IMR-90 (cell line): ENCODE measurements around the gene SYPL2. TPM values are rescaled to one million over a fixed set of nuclear protein-coding genes. Genes with fewer than 3 reads are reported as not detected.

Experiments
- ATAC-seq: fragments of 200-7000 bp; cut with Tn5 transposase; 2 replicates; pipeline ENCODE4 v1.9.1; 2020; ENCODE audit warnings: low read depth, mild to moderate bottlenecking, moderate library complexity
- BruUV-seq: library from RNA; stranded (reverse); fragments of 400-500 nt; replicated peaks from 2 replicates; lab custom pipeline; 2021; lab: Mats Ljungman, UMichigan
- CTCF ChIA-PET: fragments of 300-600 bp; formaldehyde crosslinking; extraction: SDS; loops from one replicate; lab custom pipeline; 2021; ENCODE audit warnings: antibody characterized with exemption; lab: Yijun Ruan, JAX
- POLR2A ChIA-PET: fragments of 300-600 bp; sonication (Branson Sonifier 250); formaldehyde crosslinking; loops from one replicate; lab custom pipeline; 2022; ENCODE audit warnings: antibody characterized with exemption; ENCODE audit not compliant: unreplicated experiment; lab: Charles Lee
- DNase-seq: peaks from one replicate; pipeline ENCODE4 v3.0.0; 2013
- H2AFZ ChIP-seq: replicated peaks from 2 replicates; pipeline ENCODE3; 2013; ENCODE audit warnings: low read length, mild to moderate bottlenecking; ENCODE audit not compliant: poor library complexity
- H2AK5ac ChIP-seq: 2 replicates; pipeline ENCODE4 v1.6.1; 2013; ENCODE audit warnings: low read depth, low read length, inconsistent platforms
- H2AK9ac ChIP-seq: replicated peaks from 2 replicates; pipeline ENCODE3; 2013; ENCODE audit warnings: mild to moderate bottlenecking, low read depth, low read length, moderate library complexity; ENCODE audit not compliant: poor library complexity
- H2BK120ac ChIP-seq: 2 replicates; pipeline ENCODE4 v1.6.1; 2013; ENCODE audit warnings: low read depth, low read length, inconsistent platforms
- H2BK15ac ChIP-seq: 3 replicates; pipeline ENCODE4 v1.6.1; 2013; ENCODE audit warnings: low read depth, low read length, inconsistent platforms
- H2BK20ac ChIP-seq: 2 replicates; pipeline ENCODE4 v1.6.1; 2013; ENCODE audit warnings: low read depth, mild to moderate bottlenecking, inconsistent platforms, low read length, moderate library complexity
- H2BK5ac ChIP-seq: 2 replicates; pipeline ENCODE4 v1.6.1; 2013; ENCODE audit warnings: mild to moderate bottlenecking, low read depth, low read length, inconsistent platforms; ENCODE audit not compliant: poor library complexity, severe bottlenecking
- H3K14ac ChIP-seq: replicated peaks from 2 replicates; pipeline ENCODE4 v1.6.1; 2013; ENCODE audit warnings: low read depth, low read length, inconsistent platforms
- H3K18ac ChIP-seq: 2 replicates; pipeline ENCODE4 v1.6.1; 2013; ENCODE audit warnings: low read depth, low read length, control low read depth
- H3K23ac ChIP-seq: 2 replicates; pipeline ENCODE4 v1.6.1; 2013; ENCODE audit warnings: low read depth, low read length, inconsistent platforms
- H3K27ac ChIP-seq: 2 replicates; pipeline ENCODE4 v1.5.1; 2013; ENCODE audit warnings: mild to moderate bottlenecking, control low read depth, low read length; ENCODE audit not compliant: insufficient read depth
- H3K27me3 ChIP-seq: 2 replicates; pipeline ENCODE4 v1.6.1; 2013; ENCODE audit warnings: low read length; ENCODE audit not compliant: control insufficient read depth, insufficient read depth
- H3K36me3 ChIP-seq: 2 replicates; pipeline ENCODE4 v1.6.1; 2013; ENCODE audit warnings: low read length, mixed read lengths; ENCODE audit not compliant: control insufficient read depth, insufficient read depth
- H3K4ac ChIP-seq: 2 replicates; pipeline ENCODE4 v1.6.1; 2013; ENCODE audit warnings: low read depth, low read length, inconsistent platforms
- H3K4me1 ChIP-seq: 2 replicates; pipeline ENCODE4 v1.6.1; 2013; ENCODE audit warnings: low read length, mixed read lengths; ENCODE audit not compliant: control insufficient read depth, insufficient read depth
- H3K4me2 ChIP-seq: 2 replicates; pipeline ENCODE4 v1.6.1; 2013; ENCODE audit warnings: low read depth, mild to moderate bottlenecking, control low read depth, low read length, moderate library complexity
- H3K4me3 ChIP-seq: 2 replicates; pipeline ENCODE4 v1.5.1; 2013; ENCODE audit warnings: low read depth, mild to moderate bottlenecking, control low read depth, low read length, moderate library complexity; ENCODE audit not compliant: insufficient read depth
- H3K56ac ChIP-seq: 2 replicates; pipeline ENCODE4 v1.6.1; 2013; ENCODE audit warnings: low read length, inconsistent platforms; ENCODE audit not compliant: insufficient read depth; ENCODE audit errors: extremely low read depth
- H3K79me1 ChIP-seq, 2 experiments: 2 replicates each; pipeline ENCODE4 v1.6.1; 2013; ENCODE audit warnings: low read length in 2 of 2, inconsistent platforms in 1 of 2, low read depth in 1 of 2
- H3K9ac ChIP-seq: 2 replicates; pipeline ENCODE4 v1.6.1; 2013; ENCODE audit warnings: low read depth, low read length, control low read depth
- H3K9me1 ChIP-seq: 2 replicates; pipeline ENCODE4 v1.6.1; 2013; ENCODE audit warnings: low read length, inconsistent platforms; ENCODE audit not compliant: insufficient read depth
- H3K9me3 ChIP-seq: 2 replicates; pipeline ENCODE4 v1.6.1; 2013; ENCODE audit warnings: low read length; ENCODE audit not compliant: control insufficient read depth, insufficient read depth
- H4K20me1 ChIP-seq: 2 replicates; pipeline ENCODE4 v1.6.1; 2013; ENCODE audit warnings: low read length, inconsistent platforms; ENCODE audit not compliant: insufficient read depth
- H4K5ac ChIP-seq: 2 replicates; pipeline ENCODE4 v1.6.1; 2013; ENCODE audit warnings: mild to moderate bottlenecking, low read depth, low read length, control low read depth
- H4K8ac ChIP-seq, 2 experiments: 2 replicates each; pipeline ENCODE4 v1.6.1; 2013; ENCODE audit warnings: low read depth in 2 of 2, low read length in 2 of 2, control low read depth in 1 of 2, inconsistent platforms in 1 of 2
- H4K91ac ChIP-seq: 2 replicates; pipeline ENCODE4 v1.6.1; 2013; ENCODE audit warnings: low read depth, low read length, inconsistent platforms; ENCODE audit not compliant: insufficient read depth
- BHLHE40 ChIP-seq: fragments of 150-350 bp; IDR thresholded peaks from 2 replicates; pipeline ENCODE4 v1.6.1; 2016; ENCODE audit warnings: mild to moderate bottlenecking, low read depth, low read length
- CHD1 ChIP-seq: IDR thresholded peaks from 2 replicates; pipeline ENCODE4 v1.6.1; 2012; ENCODE audit warnings: low read depth, low read length, improper control_type of control experiment
- CTCF ChIP-seq: conservative IDR thresholded peaks from 2 replicates; pipeline ENCODE4 v1.5.1; 2012; ENCODE audit warnings: mild to moderate bottlenecking, low read depth, low read length, improper control_type of control experiment
- ELK1 ChIP-seq: fragments of 150-350 bp; IDR thresholded peaks from 2 replicates; pipeline ENCODE4 v1.6.1; 2016; ENCODE audit warnings: low read depth, mild to moderate bottlenecking, low read length, moderate library complexity, borderline replicate concordance
- FOS ChIP-seq: fragments of 150-350 bp; IDR thresholded peaks from 2 replicates; pipeline ENCODE4 v1.6.1; 2016; ENCODE audit warnings: low read depth, low read length
- MAFK ChIP-seq: IDR thresholded peaks from 2 replicates; pipeline ENCODE4 v1.6.1; 2012; ENCODE audit warnings: low read depth, low read length, improper control_type of control experiment
- MAZ ChIP-seq: IDR thresholded peaks from 2 replicates; pipeline ENCODE4 v1.6.1; 2012; ENCODE audit warnings: low read depth, mild to moderate bottlenecking, low read length, improper control_type of control experiment, moderate library complexity, borderline replicate concordance
- MXI1 ChIP-seq: IDR thresholded peaks from 2 replicates; pipeline ENCODE4 v1.6.1; 2012; ENCODE audit warnings: low read depth, mild to moderate bottlenecking, low read length, moderate library complexity, borderline replicate concordance
- POLR2A ChIP-seq: IDR thresholded peaks from 2 replicates; pipeline ENCODE4 v1.6.1; 2012; ENCODE audit warnings: mild to moderate bottlenecking, low read depth, low read length
- RAD21 ChIP-seq: IDR thresholded peaks from 2 replicates; pipeline ENCODE4 v1.6.1; 2012; ENCODE audit warnings: low read length, improper control_type of control experiment
- RCOR1 ChIP-seq: IDR thresholded peaks from 2 replicates; pipeline ENCODE4 v1.6.1; 2012; ENCODE audit warnings: mild to moderate bottlenecking, low read length, improper control_type of control experiment; ENCODE audit not compliant: insufficient replicate concordance
- RFX5 ChIP-seq: IDR thresholded peaks from 2 replicates; pipeline ENCODE4 v1.8.0; 2012; ENCODE audit warnings: low read depth, mild to moderate bottlenecking, low read length, moderate library complexity
- USF2 ChIP-seq: fragments of 150-350 bp; IDR thresholded peaks from 2 replicates; pipeline ENCODE4 v1.6.1; 2017; ENCODE audit warnings: mild to moderate bottlenecking, antibody characterized with exemption, low read length, low read depth
- WGBS, 2 experiments: methylation state at CpG; one replicate each; pipeline versions ENCODE4 v1.1.5 to v1.1.7; 2013; ENCODE audit warnings: missing lambda C conversion rate in 2 of 2; ENCODE audit not compliant: insufficient read length in 1 of 2; ENCODE audit errors: extremely low coverage in 2 of 2; 5-methylcytosine and 5-hydroxymethylcytosine counted together
- dilution Hi-C: fragments of 300-500 bp; cut with HindIII; formaldehyde crosslinking; loops from one replicate; pipeline ENCODE4 v1.14.3; 2018; ENCODE audit warnings: low sequenced_read_pairs; ENCODE audit not compliant: unreplicated experiment
- in situ Hi-C: fragments of 300-500 bp; cut with MboI; formaldehyde crosslinking; loops from 3 replicates; pipeline ENCODE4 v1.14.3; 2019; ENCODE audit warnings: low sequenced_read_pairs, inconsistent platforms, mixed read lengths
- intact Hi-C: fragments of 100-400 bp; cut with micrococcal nuclease; formaldehyde crosslinking; loops from 2 replicates; pipeline ENCODE4 v1.10.0; 2022
- polyA plus RNA-seq, 3 experiments: library from polyadenylated mRNA; depleted of rRNA; stranded (reverse); fragments of >200 nt; gene quantifications; 2 replicates each; pipeline ENCODE4 v1.2.3, GENCODE V29; 2012; ENCODE audit warnings: low replicate concordance in 1 of 3
- total RNA-seq: library from RNA; depleted of rRNA; stranded (reverse); fragments of >200 nt; gene quantifications from 2 replicates; pipeline ENCODE4 v1.2.3, GENCODE V29; 2012

The SYPL2 gene
- total and polyA plus RNA-seq, 2 of the 4 experiments (the other 2 are of a cell fraction): under 0.01 to 0.65 TPM

GRCh38 chr1:109476825-109477224 lies 10.5 kb downstream of the SYPL2 start:
- no peak overlapping the region for H2BK5ac ChIP-seq
- no peaks in the 10 kb centered on the region for H3K9me1 ChIP-seq

More at GRCh38 chr1:109476825-109477224, 10.5 kb downstream of the SYPL2 start:
- Histone ChIP-seq H3K9ac (no peak overlapping the region), H3K36me3 (no peaks in the 10 kb centered on the region), H2BK15ac (no peak overlapping the region), H3K9me3 (no peaks in the 10 kb centered on the region), H2AFZ (no peak overlapping the region), H2BK20ac (no peak overlapping the region), H3K27ac (no peak overlapping the region), H3K18ac (no peak overlapping the region), H3K27me3 (peaks cover 51% of the 10 kb centered on the region), H3K79me1 (no peaks in the 10 kb centered on the region), H4K5ac (no peak overlapping the region), H2AK9ac (no peak overlapping the region), H4K8ac (no peak overlapping the region), H3K4me1 (no peaks in the 10 kb centered on the region), H3K4me3 (no peak overlapping the region), H2AK5ac (no peak overlapping the region), H2BK120ac (no peak overlapping the region), H3K4me2 (no peak overlapping the region), H4K20me1 (no peaks in the 10 kb centered on the region), H3K23ac (no peak overlapping the region), H3K56ac (no peak overlapping the region), H3K4ac (no peak overlapping the region), H4K91ac (no peak overlapping the region), H3K14ac (no peak overlapping the region)
- ChIA-PET POLR2A (no interaction called here), CTCF (no interaction called here)
- DNase-seq (no peak), ATAC-seq (no peak)
- intact Hi-C loops: no loop called here
- no TSS peak for BruUV-seq
- in situ Hi-C loops: no loop called here
- no peak for TF ChIP-seq MXI1
- TF ChIP-seq RCOR1: no peak
- TF ChIP-seq MAZ: no peak
- no peak for TF ChIP-seq RFX5
- no peak for TF ChIP-seq ELK1
- no peak for TF ChIP-seq CTCF
- no peak for TF ChIP-seq POLR2A
- TF ChIP-seq USF2: no peak
- TF ChIP-seq BHLHE40: no peak
- no peak for TF ChIP-seq CHD1
- no peak for TF ChIP-seq MAFK
- no peak for TF ChIP-seq RAD21
- no peak for TF ChIP-seq FOS
- no CpG with 5 or more reads among the region's 8 CpGs for WGBS, 2 experiments
- dilution Hi-C loops: no loop called here
